Stimulated activated CD4-positive, alpha-beta T cell treated with anti-CD3 and anti-CD28 coated beads, Interleukin-4, amount 100 ng/mL, for 1 hour (primary cell): ENCODE results near the gene CDIPT.

Source experiments
- DNase-seq: peaks from one replicate; pipeline ENCODE4 v3.0.0-alpha.2; 2020

Gene CDIPT

GRCh38 chr16:29809850-29810698, 53.0 kb downstream of the CDIPT start:
- DNase-seq, result peak; percentile 36

DNA sequence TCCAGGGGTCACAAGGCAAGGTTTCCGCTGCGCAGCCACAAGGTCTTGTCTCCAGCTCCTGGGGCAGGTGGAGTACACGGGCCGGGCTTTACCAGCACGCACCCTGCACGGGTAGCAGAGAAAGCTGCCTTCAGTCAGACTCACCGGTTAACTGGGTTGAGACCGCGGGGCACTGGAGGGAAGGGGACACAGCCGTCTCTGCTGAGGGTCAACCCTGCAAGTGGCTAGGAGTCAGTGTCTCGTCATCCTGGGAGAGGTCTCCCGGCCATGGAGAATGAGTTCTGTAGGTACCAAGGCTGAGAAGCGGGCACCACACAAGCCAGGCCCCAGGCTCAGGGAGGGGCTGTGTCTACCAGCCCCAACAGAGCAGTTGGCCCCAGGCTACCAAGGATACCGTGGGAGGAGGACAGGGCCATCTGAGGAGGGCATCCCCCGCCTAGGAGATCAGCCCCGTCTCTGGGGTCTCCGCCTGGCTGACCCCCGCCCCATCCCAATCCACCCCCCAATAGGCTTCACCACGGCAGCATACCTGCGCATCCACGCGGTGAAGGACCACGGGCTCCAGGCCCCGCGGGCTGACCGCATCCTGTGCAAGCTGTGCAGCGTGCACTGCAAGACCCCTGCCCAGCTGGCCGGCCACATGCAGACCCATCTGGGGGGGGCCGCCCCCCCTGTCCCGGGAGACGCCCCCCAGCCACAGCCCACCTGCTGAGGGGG, 53.8 kb downstream of the CDIPT start:
- DNase-seq, result no peak
